ENCODE data around the gene B3GALT6.

B3GALT6 gene

GRCh38 chr1:1281533-1282321 lies 49.7 kb downstream of the B3GALT6 start:
- in situ Hi-C loops (cut with MboI; ENCODE audit: low sequenced_read_pairs): no loop called here

- in situ Hi-C loops (cut with MboI; ENCODE audit: low sequenced_read_pairs): no loop called here
These were observed 51.0 kb downstream of the B3GALT6 start for GRCh38 chr1:1282998-1283397.

GRCh38 chr1:1283821-1284220 lies 51.8 kb downstream of the B3GALT6 start:
- in situ Hi-C loops (cut with MboI; ENCODE audit: low sequenced_read_pairs): no loop called here

All from HL-60/S4 (cell line).